Stimulated activated CD4-positive, alpha-beta T cell treated with anti-CD3 and anti-CD28 coated beads, Interleukin-15, amount 100 ng/mL, for 24 hours (primary cell): ENCODE results near the gene ARFIP1.
A peak's percentile ranks its signal among the peaks of the same experiment; 100 is the strongest.
"Not testable (repeated sequence)": the region's sequence is repeated elsewhere in the genome, so short reads cannot be mapped to it uniquely, and the experiment has no call there.

Source experiments
- DNase-seq: peaks from one replicate; pipeline ENCODE4 v3.0.0-alpha.2; 2020

Gene ARFIP1

GRCh38 chr4:152779513-152780266 lies at the start of gene ARFIP1, which contains the start of gene TIGD4:
Gene ARFIP1, plus strand, starts transcription at chr4:152779954. Its CDS starts 49,680 bp downstream, at chr4:152829634.
Gene TIGD4, minus strand, starts transcription at chr4:152779730. Its CDS starts 8,726 bp downstream, at chr4:152771004.
- DNase-seq = peak; percentile 97

- no peak for DNase-seq
These were observed 47.8 kb upstream of the ARFIP1 start for GRCh38 chr4:152731997-152732396.

- no peak for DNase-seq
These were observed 45.6 kb upstream of the ARFIP1 start for GRCh38 chr4:152734015-152734698.

GRCh38 chr4:152734699-152735050 lies 45.1 kb upstream of the ARFIP1 start:
- no peak for DNase-seq

- DNase-seq = no peak
These were observed 44.3 kb upstream of the ARFIP1 start for GRCh38 chr4:152735396-152735859.

- DNase-seq = no peak
These were observed 43.8 kb upstream of the ARFIP1 start for GRCh38 chr4:152735906-152736305.

- DNase-seq = no peak
These were observed 40.9 kb upstream of the ARFIP1 start for GRCh38 chr4:152738827-152739226.

- no peak for DNase-seq
These were observed 32.3 kb upstream of the ARFIP1 start for GRCh38 chr4:152747444-152747843.

- DNase-seq = no peak
These were observed 31.1 kb upstream of the ARFIP1 start for GRCh38 chr4:152748619-152749018.

- DNase-seq = no peak
These were observed 16.0 kb upstream of the ARFIP1 start for GRCh38 chr4:152763796-152764195.

GRCh38 chr4:152765069-152765737 lies 14.6 kb upstream of the ARFIP1 start:
- not testable (repeated sequence) for DNase-seq

- no peak for DNase-seq
These were observed 7.8 kb upstream of the ARFIP1 start for GRCh38 chr4:152771741-152772533.

GRCh38 chr4:152773339-152773738 lies 6.4 kb upstream of the ARFIP1 start:
- no peak for DNase-seq

GRCh38 chr4:152773953-152774352 lies 5.8 kb upstream of the ARFIP1 start:
- DNase-seq = no peak

GRCh38 chr4:152776352-152776751 lies 3.4 kb upstream of the ARFIP1 start:
- no peak for DNase-seq

GRCh38 chr4:152777488-152777887 lies 2.3 kb upstream of the ARFIP1 start:
- DNase-seq = no peak

GRCh38 chr4:152778656-152779512 lies 870 bp upstream of the ARFIP1 start:
- peak; percentile 54 for DNase-seq

- DNase-seq = no peak
These were observed 569 bp downstream of the ARFIP1 start for GRCh38 chr4:152780267-152780778.

GRCh38 chr4:152784490-152785350 lies 5.0 kb downstream of the ARFIP1 start:
- DNase-seq = no peak
